ENCODE data around the gene LRRK1.

Gene LRRK1

DNA sequence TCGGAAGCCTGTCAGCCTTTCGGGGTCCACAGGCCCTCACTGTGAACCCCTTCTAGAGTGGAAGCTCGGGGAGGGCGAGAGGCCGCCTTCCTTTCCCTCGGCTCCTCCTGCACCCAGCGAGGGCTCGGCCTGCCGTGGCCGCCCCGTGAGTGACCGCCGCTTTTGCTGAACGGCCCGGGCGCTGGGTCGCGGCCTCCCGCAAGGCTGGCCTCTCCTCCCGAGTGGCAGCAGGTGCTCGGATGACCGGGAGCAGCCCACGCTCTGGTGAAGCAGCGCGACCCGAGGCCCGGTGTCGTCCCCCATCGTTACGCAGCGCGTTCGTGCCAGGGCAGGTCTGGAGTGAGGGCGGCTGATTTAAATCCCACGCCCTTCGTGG lies 53.8 kb downstream of the LRRK1 start:
- DNase-seq (ENCODE audit: low read depth), result no peak

DNA sequence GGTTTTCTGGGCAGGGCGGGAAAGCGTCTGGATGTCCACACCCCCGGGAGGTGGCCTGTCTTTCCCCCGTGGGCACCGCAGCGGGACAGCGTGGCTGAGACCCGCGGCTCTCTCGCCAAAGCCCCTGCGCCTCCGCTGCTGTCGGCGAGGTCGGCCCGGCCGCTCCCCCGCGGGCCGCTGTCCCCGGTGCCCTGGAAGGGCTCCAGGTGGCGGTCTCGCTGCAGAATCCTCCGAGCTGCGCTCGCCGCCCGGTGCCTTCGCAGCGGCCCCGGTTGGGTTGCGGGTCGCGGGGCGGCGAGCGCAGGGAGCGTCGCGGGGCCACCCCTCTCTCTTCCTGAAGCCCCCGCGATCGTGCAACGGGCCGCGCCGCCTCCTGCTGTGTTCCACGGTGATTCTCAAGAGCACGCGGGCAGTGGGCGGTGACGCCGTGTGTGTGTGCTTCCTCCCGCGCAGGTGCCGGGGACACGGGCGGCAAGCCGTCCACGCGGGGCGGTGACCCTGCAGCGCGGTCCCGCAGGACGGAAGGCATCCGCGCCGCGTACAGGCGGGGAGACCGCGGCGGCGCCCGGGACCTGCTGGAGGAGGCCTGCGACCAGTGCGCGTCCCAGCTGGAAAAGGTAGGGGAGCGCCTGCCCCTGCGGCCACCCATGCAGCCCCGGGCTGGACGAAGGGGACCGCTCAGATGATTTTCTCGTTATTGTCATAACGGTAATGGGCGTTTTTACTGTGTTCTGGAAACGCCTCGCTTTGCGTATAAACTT lies 54.4 kb downstream of the LRRK1 start:
- DNase-seq (ENCODE audit: low read depth), result no peak

DNA sequence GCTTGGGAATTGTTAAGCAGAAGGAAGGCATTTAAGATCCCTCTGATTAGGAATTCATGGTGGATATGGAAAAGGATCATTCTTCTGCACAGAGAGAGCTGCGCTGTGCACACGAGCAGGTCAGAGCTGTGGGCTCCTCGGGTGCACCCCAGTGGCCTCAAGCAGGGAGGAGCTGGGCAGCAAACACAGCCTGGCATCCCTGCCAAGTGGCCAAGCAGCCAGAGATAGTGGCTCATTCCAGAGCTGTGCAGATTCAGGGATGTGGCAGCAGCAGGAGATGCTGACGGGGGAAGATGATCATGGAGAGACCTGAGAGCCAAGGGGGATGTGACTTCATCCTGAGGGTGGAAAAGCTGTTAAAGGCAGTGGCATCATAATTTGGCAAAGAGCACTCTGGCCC lies 55.9 kb downstream of the LRRK1 start:
- no peak for DNase-seq (ENCODE audit: low read depth)

GRCh38 chr15:100980410-100981046 lies 61.4 kb downstream of the LRRK1 start:
- DNase-seq (ENCODE audit: low read depth), result no peak

- DNase-seq (ENCODE audit: low read depth), result no peak
These were observed 61.9 kb downstream of the LRRK1 start for GRCh38 chr15:100981086-100981485.

DNA sequence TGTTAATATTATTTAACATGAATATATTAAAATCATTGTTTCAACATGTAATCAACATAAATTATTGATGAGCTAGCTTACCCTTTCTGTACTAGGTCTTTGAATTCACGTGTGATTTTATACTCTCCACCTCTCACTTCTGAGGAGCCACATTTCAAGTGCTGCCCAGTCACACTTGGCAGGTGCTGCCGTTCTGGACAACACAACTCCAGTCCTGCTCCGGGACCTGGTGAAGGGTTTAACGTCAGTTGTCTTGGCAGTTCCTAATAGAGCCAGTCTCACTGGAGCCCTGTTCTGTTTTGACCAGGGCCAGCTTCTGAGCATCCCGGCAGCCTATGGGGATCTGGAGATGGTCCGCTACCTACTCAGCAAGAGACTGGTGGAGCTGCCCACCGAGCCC lies 64.1 kb downstream of the LRRK1 start:
- DNase-seq (ENCODE audit: low read depth), result no peak

GRCh38 chr15:100985401-100985800 lies 66.2 kb downstream of the LRRK1 start:
- DNase-seq (ENCODE audit: low read depth), result no peak

GRCh38 chr15:100986158-100986896 lies 67.2 kb downstream of the LRRK1 start:
- no peak for DNase-seq (ENCODE audit: low read depth)

- no peak for DNase-seq (ENCODE audit: low read depth)
These were observed 68.0 kb downstream of the LRRK1 start for GRCh38 chr15:100987143-100987542.

- no peak for DNase-seq (ENCODE audit: low read depth)
These were observed 69.1 kb downstream of the LRRK1 start for GRCh38 chr15:100988297-100988696.

- no peak for DNase-seq (ENCODE audit: low read depth)
These were observed 69.7 kb downstream of the LRRK1 start for GRCh38 chr15:100988857-100989256.

GRCh38 chr15:100994597-100995446 lies 75.7 kb downstream of the LRRK1 start:
- DNase-seq (ENCODE audit: low read depth), result no peak

- no peak for DNase-seq (ENCODE audit: low read depth)
These were observed 76.6 kb downstream of the LRRK1 start for GRCh38 chr15:100995471-100996430.

- DNase-seq (ENCODE audit: low read depth), result no peak
These were observed 78.3 kb downstream of the LRRK1 start for GRCh38 chr15:100997442-100997841.

DNA sequence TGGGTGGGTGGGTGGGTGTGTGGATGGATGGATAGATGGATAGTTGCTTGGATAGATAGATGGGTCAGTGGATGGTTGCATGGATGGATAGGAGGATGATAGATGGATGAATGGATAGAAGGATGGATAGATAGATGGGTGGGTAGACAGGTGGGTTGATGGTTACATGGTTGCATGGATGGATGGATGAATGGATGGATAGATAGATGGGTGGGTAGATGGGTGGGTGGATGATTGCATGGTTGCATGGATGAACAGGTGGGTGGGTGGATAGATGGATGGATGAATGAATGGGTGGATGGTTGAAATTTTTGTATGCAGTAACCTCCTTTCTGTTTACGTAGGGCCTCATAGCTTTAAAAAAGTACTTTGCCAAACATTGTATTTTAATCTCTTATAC lies 79.5 kb downstream of the LRRK1 start:
- no peak for DNase-seq (ENCODE audit: low read depth)

DNA sequence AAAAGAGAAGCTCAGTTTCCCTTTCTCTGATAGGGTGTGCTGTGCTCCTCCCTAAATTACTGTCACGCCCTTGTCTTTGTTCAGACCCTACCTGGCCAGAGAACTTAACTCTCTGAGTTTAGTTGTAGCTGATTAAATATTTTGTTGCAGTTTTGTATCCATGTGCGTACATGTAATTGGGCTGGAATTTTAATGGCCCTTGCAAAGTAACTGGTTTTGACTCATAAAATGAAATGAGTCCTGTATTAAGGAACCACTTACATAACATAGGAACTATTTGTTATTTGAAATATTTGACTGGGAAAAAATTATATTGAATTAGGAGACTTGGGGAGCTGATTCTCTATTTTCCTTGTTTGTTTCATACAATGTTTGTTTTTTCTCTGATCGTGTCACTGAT lies 80.2 kb downstream of the LRRK1 start:
- DNase-seq (ENCODE audit: low read depth), result no peak

DNA sequence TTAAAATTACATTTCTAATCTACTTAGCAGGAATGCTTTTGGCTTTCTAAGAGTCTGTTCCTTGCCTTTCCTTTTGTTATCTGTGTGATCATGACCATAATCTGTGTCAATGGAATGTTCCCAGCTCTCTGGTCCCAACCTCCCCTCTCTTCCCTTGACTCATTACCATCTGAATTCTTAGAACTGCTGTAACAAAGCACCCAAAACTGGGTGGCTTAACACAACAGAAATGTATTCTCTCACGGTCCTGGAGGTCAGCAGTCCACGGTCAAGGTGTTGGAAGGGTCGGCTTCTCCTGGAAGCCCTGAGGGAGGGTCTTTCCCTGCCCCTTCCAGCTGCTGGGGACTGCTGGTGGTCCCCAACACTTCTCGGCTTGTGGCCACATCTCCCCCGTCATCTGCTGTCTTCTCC lies 81.1 kb downstream of the LRRK1 start:
- DNase-seq (ENCODE audit: low read depth), result no peak

- no peak for DNase-seq (ENCODE audit: low read depth)
These were observed 81.9 kb downstream of the LRRK1 start for GRCh38 chr15:101001056-101001455.

DNA sequence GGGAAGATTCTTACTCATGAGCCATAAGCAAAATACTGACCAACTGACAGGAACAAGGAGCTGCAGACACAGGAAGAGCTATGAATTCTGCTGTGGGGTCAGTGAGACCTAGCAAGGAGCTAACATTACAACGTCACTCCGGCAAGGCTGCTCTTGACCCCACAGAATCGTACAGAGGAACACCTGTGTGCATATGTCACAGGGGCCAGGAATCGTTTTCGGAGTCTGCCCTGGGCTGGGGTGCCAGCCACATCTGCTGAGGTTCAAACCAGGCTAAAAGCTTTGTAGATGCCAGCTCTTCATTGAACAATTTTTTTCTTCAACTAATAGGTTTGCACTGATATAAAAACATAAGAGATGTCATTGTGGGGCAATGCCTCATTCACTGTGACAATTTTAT lies 82.6 kb downstream of the LRRK1 start:
- DNase-seq (ENCODE audit: low read depth), result no peak

DNA sequence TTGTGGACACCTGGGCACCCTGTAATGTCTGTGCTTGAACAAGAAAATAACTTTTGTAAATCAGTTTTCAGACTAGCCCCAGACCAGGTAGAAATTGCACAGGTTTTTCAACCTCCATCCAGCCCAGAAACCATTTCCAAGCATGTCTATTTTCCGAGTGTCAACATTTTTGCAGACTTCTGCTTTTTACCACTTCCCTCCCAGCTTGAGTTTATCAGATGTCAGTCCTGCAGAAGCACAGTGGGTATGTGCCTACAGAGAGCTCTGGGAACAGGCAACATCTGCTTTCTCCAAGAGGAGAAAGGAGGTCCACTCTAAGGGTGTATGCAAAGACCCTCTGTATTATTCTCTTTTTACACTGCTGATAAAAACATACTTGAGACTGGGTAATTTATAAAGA lies 83.9 kb downstream of the LRRK1 start:
- no peak for DNase-seq (ENCODE audit: low read depth)

DNA sequence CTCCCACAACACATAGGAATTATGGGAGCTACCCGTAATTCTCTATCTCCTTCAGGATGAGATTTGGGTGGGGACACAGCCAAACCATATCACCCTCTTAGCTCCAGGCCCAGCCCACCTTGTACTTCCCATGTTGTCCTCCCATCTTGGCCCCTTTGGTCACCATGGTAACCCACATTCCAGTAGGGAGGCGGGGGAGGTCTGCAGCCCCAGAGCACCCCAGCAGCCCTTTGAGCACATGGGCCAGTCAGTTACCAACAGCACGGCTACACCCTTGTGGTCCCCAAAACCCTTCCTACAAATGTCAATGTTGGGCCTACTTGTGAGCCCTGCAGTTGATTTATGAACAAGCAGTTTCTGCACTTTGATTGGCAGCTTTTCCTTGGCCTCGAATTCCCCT lies 84.5 kb downstream of the LRRK1 start:
- no peak for DNase-seq (ENCODE audit: low read depth)
